ENCODE measurements around the gene TUBA4B. TPM values are rescaled to one million over a fixed set of nuclear protein-coding genes. Genes with fewer than 3 reads are reported as not detected.

TUBA4B gene
- total RNA-seq, 4 donors from 2014 or later = 0.43 to 0.83 TPM; not detected in 2

GRCh38 chr2:219244789-219245147, 8.3 kb upstream of the TUBA4B start:
- H3K27me3 ChIP-seq = no peaks in the 10 kb centered on the region
- intact Hi-C loops (cut with DNase I; ENCODE audit: low total_unique reads) = no loop called here
- H3K4me1 ChIP-seq = peaks cover 0 to 19% of the 10 kb centered on the region in 2 donors
- peak overlapping the region; percentile 90 to 95 for H3K27ac ChIP-seq
- TF ChIP-seq POLR2A (IDR thresholded peaks at IDR 0.05) = no peak
- no peak for TF ChIP-seq CTCF (IDR thresholded peaks at IDR 0.05)
- DNase-seq = no peak
- H3K36me3 ChIP-seq = no peaks in the 10 kb centered on the region
- peak overlapping the region; percentile 81 to 86 for H3K4me3 ChIP-seq
- no peaks in the 10 kb centered on the region for H3K9me3 ChIP-seq

DNA sequence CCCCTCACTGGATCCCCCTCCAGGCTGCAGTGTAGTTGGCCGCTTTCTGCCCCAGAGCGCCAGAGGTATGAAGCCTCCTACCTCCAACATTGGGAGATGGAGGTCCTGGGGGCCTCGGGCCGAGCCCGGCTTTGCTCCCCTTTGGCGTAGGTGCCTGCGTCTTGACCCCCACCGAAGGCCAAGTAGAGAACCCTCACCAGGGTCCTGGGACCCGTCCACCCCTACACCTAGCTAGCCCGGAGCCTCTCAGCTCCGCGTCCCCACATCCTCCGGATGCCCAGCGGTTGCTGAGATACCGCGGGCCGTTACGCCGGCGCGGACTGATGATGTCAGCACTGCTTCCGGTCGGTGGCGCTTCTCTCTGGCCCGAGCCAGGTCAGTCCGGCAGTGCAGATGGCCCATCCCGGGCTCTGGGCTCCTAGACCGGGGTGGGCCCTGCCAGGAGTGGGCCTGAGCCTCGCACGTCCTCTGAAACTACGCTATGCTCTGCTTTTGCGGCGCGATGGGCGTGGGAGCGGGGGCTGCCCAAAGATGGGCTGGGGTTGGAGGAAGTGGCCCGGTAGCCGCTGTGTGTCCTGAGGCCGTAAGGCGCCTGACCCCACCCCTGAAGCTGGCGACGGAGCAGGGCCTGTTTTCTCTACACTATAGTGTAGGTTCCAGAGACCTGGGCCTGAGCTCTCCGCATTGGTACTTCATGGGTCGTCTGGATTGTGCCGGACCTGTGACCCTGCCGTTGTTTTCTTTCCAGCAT, 7.7 kb upstream of the TUBA4B start, which contains the start of the genes GLB1L and STK16:
Gene GLB1L, minus strand, starts transcription at position 297 of the 751 bp plus-strand sequence. CDS start 1,871 bp downstream, outside the sequence.
Gene STK16, plus strand, starts transcription at position 332 of the 751 bp plus-strand sequence. CDS start 521 bp downstream, outside the sequence.
- intact Hi-C loops (cut with DNase I; ENCODE audit: low total_unique reads) = no loop called here
- H3K4me1 ChIP-seq = peaks cover 0 to 19% of the 10 kb centered on the region in 2 donors
- no peaks in the 10 kb centered on the region for H3K27me3 ChIP-seq
- H3K36me3 ChIP-seq = no peaks in the 10 kb centered on the region
- peak within 1 kb of the TSS; percentile 81 to 86 for H3K4me3 ChIP-seq
- peak in 1 of 2 donors; percentile 86 for TF ChIP-seq POLR2A (IDR thresholded peaks at IDR 0.05)
- TF ChIP-seq CTCF (IDR thresholded peaks at IDR 0.05) = peak in 2 of 4 experiments; percentile 11 to 23
- no peaks in the 10 kb centered on the region for H3K9me3 ChIP-seq
- peak within 1 kb of the TSS; percentile 90 to 95 for H3K27ac ChIP-seq
- peak; percentile 94 for DNase-seq

- intact Hi-C loops (cut with DNase I; ENCODE audit: low total_unique reads) = no loop called here
- TF ChIP-seq CTCF (IDR thresholded peaks at IDR 0.05) = no peak
- no peak for TF ChIP-seq POLR2A (IDR thresholded peaks at IDR 0.05)
- no peak for DNase-seq
- Histone ChIP-seq H3K4me3 (peak overlapping the region; percentile 81 to 86), H3K27me3 (no peaks in the 10 kb centered on the region), H3K9me3 (no peaks in the 10 kb centered on the region), H3K36me3 (no peaks in the 10 kb centered on the region), H3K4me1 (peaks cover 0 to 19% of the 10 kb centered on the region in 2 donors), H3K27ac (peak overlapping the region; percentile 90 to 95)
Measured at GRCh38 chr2:219245899-219246230, 7.2 kb upstream of the TUBA4B start.

DNA sequence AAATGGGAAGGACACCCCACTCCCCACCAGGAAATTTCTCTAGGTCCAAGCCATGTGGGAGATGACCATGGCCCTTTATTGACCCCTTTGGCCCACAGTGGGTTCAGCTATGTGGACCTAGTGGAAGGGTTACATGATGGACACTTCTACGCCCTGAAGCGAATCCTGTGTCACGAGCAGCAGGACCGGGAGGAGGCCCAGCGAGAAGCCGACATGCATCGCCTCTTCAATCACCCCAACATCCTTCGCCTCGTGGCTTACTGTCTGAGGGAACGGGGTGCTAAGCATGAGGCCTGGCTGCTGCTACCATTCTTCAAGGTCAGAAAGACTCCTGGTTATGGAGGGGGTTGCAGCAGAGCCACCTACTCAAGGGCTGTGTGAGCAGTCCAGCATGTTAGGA, 6.5 kb upstream of the TUBA4B start:
- Histone ChIP-seq H3K4me3 (no peak overlapping the region), H3K4me1 (peaks cover 0 to 19% of the 10 kb centered on the region in 2 donors), H3K9me3 (no peaks in the 10 kb centered on the region), H3K36me3 (no peaks in the 10 kb centered on the region), H3K27ac (no peak overlapping the region), H3K27me3 (no peaks in the 10 kb centered on the region)
- TF ChIP-seq POLR2A (IDR thresholded peaks at IDR 0.05) = no peak
- no peak for TF ChIP-seq CTCF (IDR thresholded peaks at IDR 0.05)
- intact Hi-C loops (cut with DNase I; ENCODE audit: low total_unique reads) = no loop called here
- no peak for DNase-seq
